ENCODE data around the gene HDAC8.
"Not testable (repeated sequence)": the region's sequence is repeated elsewhere in the genome, so short reads cannot be mapped to it uniquely, and the experiment has no call there.

Gene HDAC8

DNA sequence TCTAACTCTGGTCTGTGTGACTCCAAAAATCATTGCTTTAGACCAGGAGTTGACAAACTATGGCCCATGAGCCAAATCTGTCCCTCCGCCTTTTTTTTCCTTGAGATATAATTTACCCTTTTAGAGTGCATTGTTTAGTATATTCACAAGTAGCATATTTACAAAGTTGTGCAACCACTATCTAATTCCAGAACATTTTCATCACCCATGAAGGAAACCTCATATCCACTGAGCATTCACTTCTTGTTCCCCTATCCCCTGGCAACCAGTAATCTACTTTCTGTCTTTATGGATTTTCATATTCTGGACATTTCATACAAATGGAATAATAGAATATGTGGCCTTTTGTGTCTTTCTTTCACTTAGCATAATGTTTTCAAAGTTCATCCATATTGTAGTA, 199.5 kb downstream of the HDAC8 start:
- no peak for DNase-seq (ENCODE audit: low spot score)

DNA sequence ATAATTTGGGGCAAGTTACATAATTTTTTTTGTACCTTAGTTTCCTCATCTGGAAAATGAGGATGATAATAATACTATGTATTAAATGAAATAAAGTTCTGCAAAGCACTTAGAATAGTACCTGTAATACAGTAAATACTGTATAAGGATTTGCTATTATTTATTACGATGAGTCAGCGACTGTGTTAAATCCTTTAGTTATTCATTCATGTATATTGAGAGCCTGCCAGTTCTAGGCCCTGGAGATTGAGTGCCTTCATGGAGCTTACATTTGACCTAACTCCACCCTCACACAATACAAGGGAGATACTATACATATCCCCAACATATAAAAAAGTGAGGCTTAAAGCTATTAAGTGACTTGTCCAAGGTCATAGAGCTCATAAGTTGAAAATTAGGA, 199.9 kb downstream of the HDAC8 start:
- no peak for DNase-seq (ENCODE audit: low spot score)

DNA sequence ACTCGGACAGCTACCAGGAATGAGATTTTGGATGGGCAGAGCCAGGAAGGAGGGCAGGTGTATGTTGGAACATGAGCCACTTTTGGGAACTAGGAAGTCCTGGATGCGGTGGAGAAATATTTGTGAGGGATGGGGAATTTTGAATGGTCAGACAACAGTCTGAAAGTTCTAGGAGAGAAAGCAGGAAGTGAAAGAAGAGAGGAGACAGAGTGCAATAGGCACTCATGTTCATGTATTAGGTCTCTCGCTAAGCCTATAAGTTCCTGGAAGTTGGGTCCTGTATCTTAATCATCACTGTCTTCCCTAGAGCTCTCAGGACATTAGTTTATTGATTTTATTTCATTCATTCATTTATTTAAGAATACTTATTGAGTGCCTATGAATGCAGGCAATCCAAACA, 201.2 kb downstream of the HDAC8 start:
- DNase-seq (ENCODE audit: low spot score) = no peak

DNA sequence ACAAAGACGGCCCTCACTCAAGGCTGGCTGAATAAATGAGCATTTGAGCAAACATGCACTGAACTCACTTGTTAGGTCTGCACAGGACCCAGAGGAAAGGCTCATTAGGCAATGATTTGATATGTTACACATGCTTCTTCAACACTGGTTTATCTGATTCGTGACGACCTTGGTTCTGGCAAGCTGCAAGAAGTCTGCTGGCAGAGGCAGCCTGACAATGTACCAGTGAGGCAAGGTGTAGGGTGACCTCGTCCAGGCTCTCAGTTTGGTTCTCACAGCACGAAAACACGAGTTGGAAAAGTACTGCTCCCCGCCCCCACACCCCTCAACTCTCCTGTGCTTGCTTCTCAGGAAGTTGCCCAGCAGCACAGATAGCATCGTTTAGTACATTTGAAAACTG, 203.8 kb downstream of the HDAC8 start:
- no peak for DNase-seq (ENCODE audit: low spot score)

DNA sequence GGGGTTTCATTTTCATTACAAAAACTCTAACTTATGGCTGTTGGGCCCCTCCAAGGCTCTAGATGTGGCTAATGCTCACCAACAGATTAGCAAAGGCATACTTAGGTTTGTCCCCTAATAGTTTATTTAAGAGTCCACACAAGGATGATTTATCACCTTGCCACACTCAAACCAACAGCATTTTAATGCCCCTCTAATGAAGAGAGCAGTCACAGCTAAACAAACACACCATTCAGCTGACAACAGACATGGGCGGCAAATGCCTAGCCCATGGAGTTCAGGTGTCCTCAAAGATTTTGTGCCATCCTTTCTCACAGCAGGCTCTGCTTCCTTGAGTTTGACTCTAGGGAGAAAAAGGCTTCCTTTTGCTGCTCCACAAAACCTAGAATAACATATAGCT, 205.1 kb downstream of the HDAC8 start:
- DNase-seq (ENCODE audit: low spot score) = no peak

DNA sequence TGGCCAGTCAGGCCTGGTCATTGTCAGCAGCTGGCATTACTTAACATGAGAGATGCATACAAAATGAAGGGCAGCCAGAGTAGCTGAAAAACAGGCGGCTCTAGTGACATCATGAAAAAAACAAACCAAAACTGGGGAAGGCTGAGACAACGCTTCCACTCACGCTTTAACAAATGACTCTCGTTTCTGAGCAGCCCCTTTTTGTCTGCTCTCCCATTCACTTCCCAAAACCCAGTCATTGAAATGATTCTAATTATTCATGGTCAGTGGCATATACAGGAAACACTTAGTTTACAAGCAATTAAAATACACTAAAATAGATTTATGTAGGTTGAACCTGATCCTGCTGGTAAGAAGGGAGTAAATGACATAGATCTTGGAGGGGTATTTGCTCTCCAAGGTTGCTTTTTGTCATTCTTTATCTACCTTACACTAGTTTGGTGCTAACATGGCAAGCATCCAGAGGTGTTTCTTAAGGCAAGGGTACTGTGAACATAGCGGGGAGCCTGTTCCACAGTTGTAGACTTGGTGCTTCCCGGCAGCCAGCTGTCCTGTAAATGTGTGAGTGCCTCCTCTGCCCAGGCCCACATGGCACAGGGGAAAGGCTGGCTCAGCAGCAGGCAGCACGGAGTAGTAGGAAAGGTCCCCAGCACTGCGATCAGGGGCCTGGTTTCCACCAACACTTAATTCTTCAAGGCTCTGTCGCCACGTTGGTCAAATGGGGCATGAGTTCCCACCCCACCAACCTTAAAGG, 205.8 kb downstream of the HDAC8 start:
- no peak for DNase-seq (ENCODE audit: low spot score)

DNA sequence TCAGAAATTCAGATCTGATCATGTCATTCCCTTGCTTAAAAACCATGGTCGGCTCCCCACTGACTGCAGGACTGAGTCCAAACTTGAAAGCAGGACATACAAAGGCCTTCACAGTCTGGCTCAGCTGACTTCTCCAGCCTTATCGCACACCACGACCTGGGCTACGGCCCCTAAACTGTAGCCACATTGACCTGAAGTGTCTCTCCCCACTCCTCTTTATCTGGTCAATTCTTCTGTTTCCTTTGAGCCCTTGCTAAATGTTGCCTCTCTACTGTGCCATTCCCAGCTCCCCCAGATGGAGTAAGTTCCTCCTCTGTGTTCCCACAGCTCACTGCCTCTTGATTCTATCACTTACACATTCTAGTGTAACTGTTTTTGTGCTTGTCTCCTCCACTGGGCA, 206.5 kb downstream of the HDAC8 start:
- DNase-seq (ENCODE audit: low spot score) = no peak

DNA sequence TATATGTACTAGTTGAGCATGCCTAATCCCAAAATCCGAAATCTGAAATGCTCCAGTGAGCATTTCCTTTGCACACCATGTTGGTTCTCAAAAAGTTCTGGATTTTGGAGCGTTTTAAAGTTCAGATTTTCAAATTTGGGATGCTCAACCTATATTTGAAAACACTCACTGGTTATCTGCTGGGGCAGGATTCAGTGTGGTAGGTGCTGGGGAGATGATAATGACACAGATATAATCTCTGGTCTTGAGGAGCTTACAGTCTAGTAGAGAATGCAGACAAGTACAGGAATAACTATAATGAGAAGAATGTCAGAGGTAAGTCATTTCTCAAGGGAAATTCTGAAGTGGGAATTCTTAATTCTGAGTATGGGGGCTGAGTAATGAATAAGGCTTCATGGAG, 207.5 kb downstream of the HDAC8 start:
- DNase-seq (ENCODE audit: low spot score) = no peak

DNA sequence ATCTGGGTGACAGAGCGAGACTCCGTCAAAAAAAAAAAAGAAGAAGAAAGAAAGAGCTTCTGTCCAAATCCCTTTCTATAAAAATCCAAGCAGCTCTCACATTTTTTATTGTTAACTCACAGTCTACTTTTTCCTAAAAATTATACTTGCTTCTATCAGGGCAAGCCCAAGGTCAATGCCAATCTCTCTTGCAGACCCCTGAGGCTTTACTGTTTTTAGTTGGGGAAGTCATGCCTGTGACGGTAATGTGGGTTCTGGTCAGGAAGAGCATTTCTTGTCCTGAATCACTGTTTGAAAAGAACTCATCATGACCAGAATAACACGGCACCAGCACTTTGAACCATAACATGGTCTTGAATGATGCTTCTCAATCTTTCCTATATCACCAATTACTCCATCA, 212.3 kb downstream of the HDAC8 start:
- no peak for DNase-seq (ENCODE audit: low spot score)

DNA sequence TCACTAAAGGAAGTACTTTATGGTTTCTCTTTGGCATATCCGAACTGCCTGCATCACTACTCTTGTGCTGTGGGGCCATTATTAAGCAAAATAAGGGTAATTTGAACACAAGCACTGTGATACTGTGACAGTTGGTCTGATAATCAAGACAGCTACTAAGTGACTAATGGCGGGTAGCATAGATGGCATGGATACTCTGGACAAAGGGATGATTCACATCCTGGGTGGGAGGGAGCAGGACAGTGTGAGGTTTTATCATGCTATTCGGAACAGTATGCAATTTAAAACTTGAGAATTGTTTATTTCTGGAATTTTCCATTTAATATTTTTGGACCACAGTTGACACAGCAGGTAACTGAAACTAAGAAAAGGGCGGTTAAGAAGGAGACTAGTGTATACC, 214.3 kb downstream of the HDAC8 start:
- no peak for DNase-seq (ENCODE audit: low spot score)

DNA sequence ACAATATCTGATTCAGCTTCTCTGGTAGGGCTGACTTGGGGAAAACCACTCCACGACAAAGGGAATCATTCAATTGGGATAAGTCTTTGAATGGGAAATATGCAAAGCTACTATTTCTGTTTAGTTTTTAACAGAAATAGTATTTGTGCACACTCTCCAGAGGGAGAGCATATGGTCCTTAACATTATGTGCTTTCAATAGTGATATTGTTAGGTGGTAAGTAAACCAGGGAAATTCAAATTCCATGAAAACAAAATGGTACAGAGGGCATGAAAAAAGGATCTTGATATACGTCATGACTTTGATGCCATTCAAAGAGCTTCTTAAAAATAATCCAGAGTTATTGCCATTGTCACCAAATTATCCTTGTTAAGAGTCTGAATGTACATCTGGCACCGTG, 219.9 kb downstream of the HDAC8 start:
- DNase-seq (ENCODE audit: low spot score) = no peak

DNA sequence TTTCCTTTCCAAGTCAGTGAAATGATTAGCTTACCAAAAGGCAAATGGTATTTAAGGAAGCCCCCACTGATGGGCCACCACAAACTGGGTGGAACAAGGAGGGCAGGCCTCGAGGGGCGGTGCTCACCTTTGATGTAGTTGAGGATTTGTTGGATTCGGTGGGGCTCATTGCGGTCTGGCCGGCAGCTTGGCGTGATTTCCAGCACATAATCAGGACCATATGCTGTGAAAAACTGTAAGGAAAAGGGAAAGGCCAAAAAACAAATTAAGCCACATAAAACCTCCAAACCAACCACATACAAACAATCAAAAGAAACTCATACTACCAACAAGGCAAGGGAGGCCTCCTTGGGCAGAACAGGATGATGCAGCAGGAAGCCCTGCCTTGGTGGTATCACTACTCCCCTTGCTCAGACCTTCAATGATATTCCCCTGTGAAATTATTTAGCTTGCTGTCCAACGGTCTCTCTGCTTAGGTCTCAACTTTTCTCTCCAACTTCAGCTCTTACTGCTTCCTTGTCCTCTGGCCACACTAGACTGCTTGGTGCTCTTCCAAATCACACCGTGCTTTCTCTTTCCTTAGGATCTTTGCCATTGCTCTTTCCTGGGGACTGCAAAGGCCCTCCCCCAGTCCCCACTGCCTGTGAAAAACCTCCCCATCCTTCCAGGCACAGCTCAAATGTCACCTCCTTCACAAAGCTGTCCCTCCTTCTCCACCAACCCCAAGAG, 220.9 kb downstream of the HDAC8 start:
- DNase-seq (ENCODE audit: low spot score) = peak; percentile 72

DNA sequence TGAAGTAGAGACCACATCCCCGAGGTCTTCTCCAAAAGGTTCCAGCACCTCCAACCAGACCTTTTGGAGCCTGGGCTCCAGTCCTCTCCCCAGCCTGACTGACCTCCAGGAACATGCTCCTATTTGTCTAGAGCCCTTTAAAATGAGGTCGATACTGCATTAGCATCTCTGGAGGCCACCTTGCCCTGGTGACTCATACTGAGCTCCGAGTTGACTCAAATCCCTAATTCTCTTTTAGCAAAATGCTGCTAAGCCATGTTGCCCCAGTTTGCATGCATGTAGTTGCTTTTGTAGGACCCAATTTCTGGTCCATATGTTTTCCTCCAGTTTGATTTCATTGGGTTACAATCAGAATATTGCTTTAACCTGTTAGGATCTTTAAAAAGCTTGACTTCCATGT, 223.5 kb downstream of the HDAC8 start:
- DNase-seq (ENCODE audit: low spot score) = no peak

DNA sequence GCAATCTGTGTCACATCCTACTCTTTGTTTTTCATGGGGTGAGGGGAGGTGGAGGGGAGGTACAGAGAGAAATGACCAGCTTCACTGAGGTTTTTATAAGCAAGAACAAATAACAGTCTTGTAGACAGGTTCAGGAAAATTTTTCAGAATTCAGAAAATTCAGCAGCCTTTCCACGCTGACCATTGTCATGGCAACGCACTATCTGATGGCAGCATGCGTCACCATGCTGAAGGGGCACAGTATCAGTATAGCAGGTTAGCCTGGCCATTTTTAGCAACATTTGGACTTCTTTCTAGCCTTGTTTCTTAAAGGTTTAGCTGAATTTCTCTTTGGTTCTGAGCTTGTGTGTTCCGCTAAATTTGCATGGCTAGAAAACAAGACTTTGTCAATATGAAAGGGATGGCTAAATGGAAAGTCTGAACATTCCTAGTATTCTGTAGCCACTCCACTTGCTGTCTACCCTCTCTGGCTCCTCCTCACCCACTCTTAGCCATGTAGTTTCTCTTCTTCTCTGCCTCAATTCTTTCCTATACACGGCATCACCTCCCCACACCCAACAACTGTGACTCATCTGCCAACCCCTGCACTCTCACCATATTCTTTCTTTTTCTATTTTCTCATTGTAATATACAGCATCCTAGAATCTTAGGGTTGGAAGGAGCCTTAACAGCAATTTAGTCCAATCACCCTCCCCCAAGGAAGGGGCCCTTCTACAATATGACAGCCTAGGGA, 224.2 kb downstream of the HDAC8 start:
- DNase-seq (ENCODE audit: low spot score) = no peak

DNA sequence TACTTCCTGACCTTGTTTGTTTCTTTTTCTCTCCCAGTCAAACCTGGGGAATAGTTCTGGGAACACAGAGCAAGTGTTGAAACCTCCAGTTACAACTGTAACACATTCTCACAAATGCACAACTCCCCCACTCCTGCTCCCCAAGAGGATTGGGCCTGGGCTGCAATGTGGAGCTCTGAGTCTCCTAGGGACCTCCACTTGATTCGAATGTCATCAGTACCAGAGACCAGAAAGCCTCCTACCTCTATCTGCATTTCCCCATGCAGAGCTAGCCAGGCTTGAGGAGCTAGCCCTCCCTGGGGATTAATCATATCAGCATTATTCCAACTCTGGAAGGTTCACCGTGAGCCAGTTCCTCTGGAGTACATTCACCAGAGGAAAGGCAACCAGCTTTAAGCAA, 225.3 kb downstream of the HDAC8 start:
- no peak for DNase-seq (ENCODE audit: low spot score)

DNA sequence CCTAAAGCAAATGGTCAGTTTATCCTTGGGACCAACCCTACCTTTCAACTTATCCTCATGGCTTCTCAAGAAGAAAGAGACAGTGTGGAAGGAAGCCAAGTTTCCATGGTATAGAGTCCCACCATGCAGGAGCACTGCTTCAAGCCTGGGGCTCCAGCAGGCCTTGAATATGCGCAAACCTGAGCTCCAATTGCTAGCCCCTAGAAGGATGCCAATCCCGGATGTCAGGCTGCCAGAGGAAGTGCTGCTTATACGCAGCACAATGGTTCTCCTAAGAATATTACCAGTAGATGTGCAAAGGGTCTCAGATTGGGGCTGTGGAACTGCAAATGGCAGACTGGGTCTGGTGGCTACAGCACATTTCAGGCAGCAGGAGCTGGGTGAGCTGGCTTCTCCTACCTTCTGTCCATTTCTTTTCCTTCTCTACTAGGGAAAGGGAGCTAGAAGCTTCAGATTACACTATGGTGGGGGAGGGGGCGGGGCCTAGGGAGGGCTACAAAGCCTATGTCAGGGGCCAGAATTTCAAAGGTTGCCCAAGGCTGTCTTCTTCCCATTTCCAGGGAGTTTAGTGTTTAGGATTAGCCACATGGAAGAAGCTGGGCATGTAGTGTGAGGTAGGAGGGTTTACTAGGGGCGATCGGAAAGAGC, 226.2 kb downstream of the HDAC8 start:
- DNase-seq (ENCODE audit: low spot score) = no peak

DNA sequence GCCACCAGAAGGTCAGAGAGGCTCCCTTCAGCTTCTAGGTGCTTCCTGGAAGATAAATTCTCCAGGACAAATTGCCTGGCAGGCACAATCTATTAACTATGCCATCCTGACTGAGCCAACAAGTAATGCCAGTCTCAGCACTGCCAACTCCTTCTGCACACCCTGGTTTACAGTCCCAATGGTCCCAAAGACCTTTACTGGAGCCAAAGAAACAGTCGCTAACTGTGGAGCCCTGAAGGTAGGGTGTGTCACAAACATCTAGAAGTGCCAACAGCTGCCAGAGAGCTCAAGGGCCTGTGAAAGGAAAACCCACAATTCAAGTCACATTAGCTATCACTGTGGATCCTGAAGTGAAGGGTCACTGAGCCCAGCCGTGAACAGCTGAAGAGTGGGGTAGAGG, 232.0 kb downstream of the HDAC8 start:
- DNase-seq (ENCODE audit: low spot score) = no peak

DNA sequence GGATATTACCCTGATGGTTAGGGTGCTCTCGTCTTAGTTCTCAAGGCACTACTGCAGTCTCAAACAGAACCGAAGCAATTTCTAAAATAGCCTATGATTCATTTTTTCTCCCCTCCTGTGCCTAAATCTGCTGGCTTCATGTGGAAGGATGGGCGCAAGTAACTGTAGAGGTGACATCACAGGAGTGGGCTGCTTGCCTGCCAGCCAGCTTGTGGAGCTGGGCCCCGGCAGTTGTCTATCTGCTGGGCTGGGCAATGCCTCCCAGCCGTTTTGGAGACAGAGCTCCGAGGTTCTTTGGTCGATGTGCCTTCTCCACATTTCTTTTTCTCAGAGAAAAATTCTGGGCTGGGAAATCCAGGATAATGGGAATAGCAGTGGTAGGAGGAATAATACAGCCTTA, 232.6 kb downstream of the HDAC8 start:
- no peak for DNase-seq (ENCODE audit: low spot score)

DNA sequence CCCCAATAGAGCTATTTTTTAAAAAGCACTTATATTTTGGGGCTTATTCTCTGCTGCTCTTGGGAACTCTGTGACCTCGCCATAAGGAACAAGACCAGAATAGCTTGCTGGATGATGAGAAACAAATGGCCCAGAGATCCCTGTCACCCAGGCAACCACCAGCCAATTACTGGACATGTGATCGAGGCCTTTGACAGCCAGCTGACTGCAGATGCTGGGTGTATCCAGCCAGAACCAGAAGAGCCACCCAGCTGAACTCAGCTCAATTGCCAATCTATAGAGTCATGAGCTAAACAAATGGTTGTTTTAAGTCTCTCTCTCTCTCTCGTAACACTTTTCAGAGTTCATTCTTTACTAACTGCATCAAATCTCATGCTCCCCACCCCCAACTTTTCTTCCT, 242.5 kb downstream of the HDAC8 start:
- DNase-seq (ENCODE audit: low spot score) = no peak

DNA sequence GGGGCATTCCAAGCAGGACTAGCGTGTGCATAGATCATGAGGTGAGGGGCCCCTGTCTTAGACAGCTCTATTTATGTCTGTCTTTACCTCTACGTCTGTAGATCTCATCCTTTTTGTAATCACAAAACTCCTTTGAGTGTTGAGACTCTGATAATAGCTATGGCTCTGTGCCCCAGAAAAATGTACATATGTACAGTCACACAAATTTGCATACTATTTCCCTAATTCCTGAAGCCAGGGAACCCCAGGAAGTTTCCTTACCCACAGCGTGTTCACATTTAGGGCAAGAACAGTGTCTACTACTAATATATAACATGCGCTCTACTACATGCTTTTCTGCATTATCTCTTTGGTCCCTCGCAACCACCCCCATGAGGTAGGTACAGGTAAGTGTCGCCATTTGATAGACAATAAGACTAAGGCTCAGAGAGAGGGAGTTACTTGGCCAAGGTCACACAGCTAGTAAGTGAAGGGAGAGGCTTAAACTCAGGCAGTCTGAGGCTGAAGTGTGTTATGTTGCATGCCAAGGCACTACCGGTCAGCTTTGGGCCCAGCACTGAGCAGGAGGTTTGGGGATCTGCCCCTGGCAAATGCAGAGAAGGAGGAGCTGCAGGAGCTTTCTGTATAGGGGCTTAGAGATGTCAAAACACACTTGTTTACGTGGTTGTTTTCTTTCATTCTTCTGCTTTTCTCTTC, 245.9 kb downstream of the HDAC8 start:
- no peak for DNase-seq (ENCODE audit: low spot score)

DNA sequence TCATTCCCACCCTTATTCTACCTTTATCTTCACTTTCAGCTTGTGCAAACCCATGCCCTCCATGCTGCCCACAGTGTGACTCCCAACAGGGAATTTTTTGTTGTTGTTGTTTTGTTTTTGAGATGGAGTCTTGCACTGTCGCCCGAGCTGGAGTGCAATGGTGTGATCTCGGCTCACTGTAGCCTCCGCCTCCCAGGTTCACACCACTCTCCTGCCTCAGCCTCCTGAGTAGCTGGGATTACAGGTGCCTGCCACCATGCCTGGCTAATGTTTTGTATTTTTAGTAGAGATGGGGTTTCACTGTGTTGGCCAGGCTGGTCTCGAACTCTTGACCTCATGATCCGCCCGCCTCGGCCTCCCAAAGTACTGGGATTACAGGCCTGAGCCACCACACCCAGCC, 253.0 kb downstream of the HDAC8 start:
- not testable (repeated sequence) for DNase-seq (ENCODE audit: low spot score)

DNA sequence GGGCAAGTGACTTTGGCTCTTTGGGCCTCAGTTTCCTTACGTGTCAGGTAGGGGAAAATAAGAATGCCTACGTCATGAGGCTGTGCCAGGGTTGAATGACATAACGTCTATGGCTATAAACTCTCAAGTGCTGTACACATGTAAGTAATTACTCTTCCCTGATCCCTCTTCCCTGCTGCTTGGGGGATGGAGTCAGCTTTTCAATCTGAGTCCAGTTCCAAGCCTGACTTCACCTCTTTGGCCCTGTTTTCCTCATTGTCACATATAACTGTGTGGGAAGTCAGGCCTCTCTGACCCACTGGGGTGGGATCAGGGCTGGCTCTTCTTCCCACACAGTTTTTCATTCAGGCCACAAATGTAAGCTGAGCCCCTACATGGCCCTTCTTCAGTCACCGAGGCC, 255.5 kb downstream of the HDAC8 start:
- DNase-seq (ENCODE audit: low spot score) = no peak

Data from left forelimb (tissue), 1 donor.